SU-DHL-6 (cell line): ENCODE data around the gene LDB2.

ENCODE experiments used
- EZH2phosphoT487 ChIP-seq: fragments of 200-600 bp; sonication (generic), shearing (Covaris generic); conservative IDR thresholded peaks from 2 replicates; pipeline ENCODE4 v1.6.1; 2018; ENCODE audit warnings: mild to moderate bottlenecking, antibody characterized with exemption, low read length, moderate library complexity, mixed read lengths
- TF ChIP-seq, protein P1 (sequence below): fragments of 200-600 bp; sonication (generic); IDR thresholded peaks from one replicate; pipeline ENCODE4 v1.5.1; 2017; ENCODE audit warnings: antibody characterized with exemption, mild to moderate bottlenecking, low read length, moderate library complexity; ENCODE audit not compliant: insufficient read depth, poor library complexity, severe bottlenecking

DNA sequence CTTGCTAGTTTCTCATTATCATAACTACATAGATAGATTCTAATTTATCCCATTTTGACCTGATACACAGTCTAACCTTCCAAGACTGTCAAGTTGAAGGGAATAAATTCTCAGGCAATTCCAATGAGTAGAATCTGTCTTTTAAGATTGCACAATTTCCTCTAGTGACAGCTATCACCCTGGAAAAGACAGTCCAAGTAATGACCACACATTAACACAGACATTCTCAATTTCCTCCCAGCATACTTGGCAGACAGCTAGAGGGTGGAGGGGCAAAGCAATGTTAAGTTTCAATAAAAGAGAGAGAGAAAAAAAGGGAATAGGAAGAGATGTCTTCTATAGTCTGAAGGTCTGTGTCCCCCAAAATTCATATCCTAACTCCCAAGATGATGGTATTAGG, 234.7 kb downstream of the LDB2 start:
- TF ChIP-seq, protein P1, sequence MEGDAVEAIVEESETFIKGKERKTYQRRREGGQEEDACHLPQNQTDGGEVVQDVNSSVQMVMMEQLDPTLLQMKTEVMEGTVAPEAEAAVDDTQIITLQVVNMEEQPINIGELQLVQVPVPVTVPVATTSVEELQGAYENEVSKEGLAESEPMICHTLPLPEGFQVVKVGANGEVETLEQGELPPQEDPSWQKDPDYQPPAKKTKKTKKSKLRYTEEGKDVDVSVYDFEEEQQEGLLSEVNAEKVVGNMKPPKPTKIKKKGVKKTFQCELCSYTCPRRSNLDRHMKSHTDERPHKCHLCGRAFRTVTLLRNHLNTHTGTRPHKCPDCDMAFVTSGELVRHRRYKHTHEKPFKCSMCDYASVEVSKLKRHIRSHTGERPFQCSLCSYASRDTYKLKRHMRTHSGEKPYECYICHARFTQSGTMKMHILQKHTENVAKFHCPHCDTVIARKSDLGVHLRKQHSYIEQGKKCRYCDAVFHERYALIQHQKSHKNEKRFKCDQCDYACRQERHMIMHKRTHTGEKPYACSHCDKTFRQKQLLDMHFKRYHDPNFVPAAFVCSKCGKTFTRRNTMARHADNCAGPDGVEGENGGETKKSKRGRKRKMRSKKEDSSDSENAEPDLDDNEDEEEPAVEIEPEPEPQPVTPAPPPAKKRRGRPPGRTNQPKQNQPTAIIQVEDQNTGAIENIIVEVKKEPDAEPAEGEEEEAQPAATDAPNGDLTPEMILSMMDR, result no peak
- TF ChIP-seq EZH2phosphoT487, result no peak
